HG03558 (cell line): ENCODE data around the gene KCTD5.
"Not testable (repeated sequence)": the region's sequence is repeated elsewhere in the genome, so short reads cannot be mapped to it uniquely, and the experiment has no call there.

ENCODE experiments used
- ATAC-seq: cut with Tn5 transposase; IDR thresholded peaks from one replicate; pipeline ENCODE4 v1.9.1; 2021; ENCODE audit warnings: moderate number of reproducible peaks; ENCODE audit not compliant: unreplicated experiment; ENCODE audit errors: extremely low read depth

The KCTD5 gene

GRCh38 chr16:2692948-2693651 is 10.8 kb downstream of the KCTD5 start:
- ATAC-seq: no peak

GRCh38 chr16:2696601-2697250 is 14.4 kb downstream of the KCTD5 start:
- not testable (repeated sequence) for ATAC-seq

GRCh38 chr16:2697401-2697948 is 15.2 kb downstream of the KCTD5 start:
- ATAC-seq: no peak

GRCh38 chr16:2698103-2698870 is 16.0 kb downstream of the KCTD5 start:
- ATAC-seq: no peak

GRCh38 chr16:2698965-2699750 is 16.8 kb downstream of the KCTD5 start:
- no peak for ATAC-seq

- no peak for ATAC-seq
Observed at GRCh38 chr16:2699791-2700600, 17.7 kb downstream of the KCTD5 start.

GRCh38 chr16:2700786-2701185 is 18.5 kb downstream of the KCTD5 start:
- ATAC-seq: no peak

GRCh38 chr16:2701272-2701671 is 18.9 kb downstream of the KCTD5 start:
- ATAC-seq: no peak

GRCh38 chr16:2701713-2702437 is 19.6 kb downstream of the KCTD5 start:
- ATAC-seq: no peak

- no peak for ATAC-seq
Observed at GRCh38 chr16:2702438-2702825, 20.1 kb downstream of the KCTD5 start.

- no peak for ATAC-seq
Observed at GRCh38 chr16:2702871-2703745, 20.8 kb downstream of the KCTD5 start.

GRCh38 chr16:2704166-2704982 is 22.1 kb downstream of the KCTD5 start:
- no peak for ATAC-seq

- ATAC-seq: no peak
Observed at GRCh38 chr16:2704983-2705275, 22.6 kb downstream of the KCTD5 start.

- ATAC-seq: no peak
Observed at GRCh38 chr16:2705351-2705750, 23.0 kb downstream of the KCTD5 start.

GRCh38 chr16:2706085-2706484 is 23.8 kb downstream of the KCTD5 start:
- ATAC-seq: no peak

- no peak for ATAC-seq
Observed at GRCh38 chr16:2706611-2707311, 24.4 kb downstream of the KCTD5 start.
